ENCODE data around the gene MALSU1. TPM values are rescaled to one million over a fixed set of nuclear protein-coding genes. Genes with fewer than 3 reads are reported as not detected.
A peak's percentile ranks its signal among the peaks of the same experiment; 100 is the strongest.

MALSU1 gene
- total and polyA plus RNA-seq, 2 donors (not counting 1 experiment from before 2014, with no cell fraction given) = 54.8 to 77.6 TPM

DNA sequence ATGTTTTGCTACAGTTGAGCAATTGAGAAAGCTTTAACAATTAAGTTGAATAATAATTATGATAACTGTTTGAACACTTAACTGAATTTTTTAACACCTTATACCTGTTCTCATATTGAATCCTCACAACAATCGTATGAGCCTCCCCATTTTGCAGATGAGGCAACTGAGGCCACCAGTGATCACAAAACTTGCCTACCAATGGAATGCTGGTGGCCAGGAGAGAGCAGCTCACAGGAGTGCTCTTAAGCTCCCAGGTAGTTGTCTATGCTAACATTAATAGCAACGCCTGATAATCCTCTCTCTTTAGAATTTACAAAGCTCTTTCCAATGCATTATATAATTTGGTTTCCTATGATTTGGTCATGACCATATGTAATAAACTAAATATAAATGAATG is 31.0 kb upstream of the MALSU1 start:
- no peak overlapping the region for H2AFZ ChIP-seq (ENCODE audit: low read length)
- H3K4me3 ChIP-seq (replicated peaks in 1 of 4; ENCODE audit: control extremely low read depth in 1 of 4, insufficient read depth in 1 of 4, low read depth in 3 of 4, low read length in 4 of 4) = no peak overlapping the region
- no peaks in the 10 kb centered on the region for H4K20me1 ChIP-seq (ENCODE audit: control insufficient read depth, extremely low read depth, insufficient read depth, low read length)
- no peak overlapping the region for H3K27ac ChIP-seq (ENCODE audit: insufficient read depth, low read length)
- H3K27me3 ChIP-seq (ENCODE audit: control insufficient read depth, insufficient read depth, low read length) = no peaks in the 10 kb centered on the region
- TF ChIP-seq, protein P1, sequence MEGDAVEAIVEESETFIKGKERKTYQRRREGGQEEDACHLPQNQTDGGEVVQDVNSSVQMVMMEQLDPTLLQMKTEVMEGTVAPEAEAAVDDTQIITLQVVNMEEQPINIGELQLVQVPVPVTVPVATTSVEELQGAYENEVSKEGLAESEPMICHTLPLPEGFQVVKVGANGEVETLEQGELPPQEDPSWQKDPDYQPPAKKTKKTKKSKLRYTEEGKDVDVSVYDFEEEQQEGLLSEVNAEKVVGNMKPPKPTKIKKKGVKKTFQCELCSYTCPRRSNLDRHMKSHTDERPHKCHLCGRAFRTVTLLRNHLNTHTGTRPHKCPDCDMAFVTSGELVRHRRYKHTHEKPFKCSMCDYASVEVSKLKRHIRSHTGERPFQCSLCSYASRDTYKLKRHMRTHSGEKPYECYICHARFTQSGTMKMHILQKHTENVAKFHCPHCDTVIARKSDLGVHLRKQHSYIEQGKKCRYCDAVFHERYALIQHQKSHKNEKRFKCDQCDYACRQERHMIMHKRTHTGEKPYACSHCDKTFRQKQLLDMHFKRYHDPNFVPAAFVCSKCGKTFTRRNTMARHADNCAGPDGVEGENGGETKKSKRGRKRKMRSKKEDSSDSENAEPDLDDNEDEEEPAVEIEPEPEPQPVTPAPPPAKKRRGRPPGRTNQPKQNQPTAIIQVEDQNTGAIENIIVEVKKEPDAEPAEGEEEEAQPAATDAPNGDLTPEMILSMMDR (conservative IDR thresholded peaks at IDR 0.05 in 1 of 2, IDR thresholded peaks at IDR 0.05 in 1 of 2; ENCODE audit: low read depth in 1 of 2, low read length in 2 of 2) = no peak
- TF ChIP-seq EZH2 (IDR thresholded peaks at IDR 0.05; ENCODE audit: low read length, missing control alignments) = no peak
- no peaks in the 10 kb centered on the region for H3K36me3 ChIP-seq (ENCODE audit: control insufficient read depth, insufficient read depth, low read length)
- H3K4me2 ChIP-seq (ENCODE audit: extremely low read depth, insufficient read depth, low read length) = no peak overlapping the region
- DNase-seq (ENCODE audit: low read depth in 2 of 2) = no peak
- H3K79me2 ChIP-seq (ENCODE audit: control insufficient read depth, insufficient read depth, low read length) = no peaks in the 10 kb centered on the region
- no peaks in the 10 kb centered on the region for H3K4me1 ChIP-seq (ENCODE audit: control insufficient read depth, extremely low read depth, insufficient read depth, low read length)
- H3K9ac ChIP-seq (ENCODE audit: insufficient read depth, low read length) = no peak overlapping the region
- H3K9me3 ChIP-seq (ENCODE audit: control insufficient read depth, insufficient read depth, low read depth, low read length) = no peaks in the 10 kb centered on the region

DNA sequence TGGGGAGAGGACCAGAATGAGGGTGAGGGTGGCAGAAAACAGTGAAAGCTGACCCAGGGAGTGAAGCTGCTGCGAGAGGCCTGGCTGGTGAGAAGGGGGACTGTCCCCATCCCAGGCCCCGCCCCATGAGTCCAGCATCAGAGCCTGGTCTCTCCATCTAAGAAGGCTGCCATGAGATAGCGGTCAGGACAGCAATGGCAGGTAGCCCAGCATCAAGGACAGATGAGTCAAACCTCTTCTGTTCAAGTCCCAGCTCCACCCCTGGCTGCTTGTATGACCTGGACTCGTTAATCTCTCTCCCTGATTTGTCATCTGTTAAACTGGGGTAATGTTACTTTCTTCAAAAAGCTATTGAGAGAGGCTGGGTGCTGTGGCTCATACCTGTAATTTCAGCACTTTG is 30.4 kb upstream of the MALSU1 start:
- peak in 1 of 2 donors; percentile 37 for DNase-seq (ENCODE audit: low read depth in 2 of 2)
- H3K4me3 ChIP-seq (replicated peaks in 1 of 4; ENCODE audit: control extremely low read depth in 1 of 4, insufficient read depth in 1 of 4, low read depth in 3 of 4, low read length in 4 of 4) = no peak overlapping the region
- H4K20me1 ChIP-seq (ENCODE audit: control insufficient read depth, extremely low read depth, insufficient read depth, low read length) = no peaks in the 10 kb centered on the region
- no peaks in the 10 kb centered on the region for H3K4me1 ChIP-seq (ENCODE audit: control insufficient read depth, extremely low read depth, insufficient read depth, low read length)
- TF ChIP-seq EZH2 (IDR thresholded peaks at IDR 0.05; ENCODE audit: low read length, missing control alignments) = no peak
- TF ChIP-seq, protein P1 (conservative IDR thresholded peaks at IDR 0.05 in 1 of 2, IDR thresholded peaks at IDR 0.05 in 1 of 2; ENCODE audit: low read depth in 1 of 2, low read length in 2 of 2) = no peak
- no peak overlapping the region for H3K4me2 ChIP-seq (ENCODE audit: extremely low read depth, insufficient read depth, low read length)
- no peaks in the 10 kb centered on the region for H3K36me3 ChIP-seq (ENCODE audit: control insufficient read depth, insufficient read depth, low read length)
- no peak overlapping the region for H3K9ac ChIP-seq (ENCODE audit: insufficient read depth, low read length)
- no peak overlapping the region for H3K27ac ChIP-seq (ENCODE audit: insufficient read depth, low read length)
- no peaks in the 10 kb centered on the region for H3K27me3 ChIP-seq (ENCODE audit: control insufficient read depth, insufficient read depth, low read length)
- H2AFZ ChIP-seq (ENCODE audit: low read length) = no peak overlapping the region
- H3K9me3 ChIP-seq (ENCODE audit: control insufficient read depth, insufficient read depth, low read depth, low read length) = no peaks in the 10 kb centered on the region
- no peaks in the 10 kb centered on the region for H3K79me2 ChIP-seq (ENCODE audit: control insufficient read depth, insufficient read depth, low read length)

DNA sequence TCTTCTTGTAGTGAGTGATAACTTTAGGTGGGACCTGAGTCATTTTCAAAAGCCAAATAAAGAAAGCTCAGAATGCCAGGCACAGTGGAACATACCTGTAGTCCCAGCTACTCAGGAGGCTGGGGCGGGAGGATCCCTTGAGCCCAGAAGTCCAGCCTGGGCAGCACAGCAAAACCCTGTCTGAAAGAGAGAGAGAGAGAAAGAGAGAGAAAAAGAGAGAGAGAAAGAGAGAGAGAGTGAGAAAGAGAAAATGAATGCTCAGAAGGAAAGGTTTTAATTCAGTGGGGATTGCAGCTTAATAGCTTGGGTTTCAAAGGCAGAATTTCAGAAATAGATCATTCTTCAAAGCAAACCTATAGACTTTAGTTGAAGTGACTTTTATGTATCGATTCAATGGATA is 26.9 kb upstream of the MALSU1 start:
- Histone ChIP-seq H3K27ac (ENCODE audit: insufficient read depth, low read length) (no peak overlapping the region), H3K4me3 (replicated peaks in 1 of 4; ENCODE audit: control extremely low read depth in 1 of 4, insufficient read depth in 1 of 4, low read depth in 3 of 4, low read length in 4 of 4) (no peak overlapping the region), H3K36me3 (ENCODE audit: control insufficient read depth, insufficient read depth, low read length) (no peaks in the 10 kb centered on the region), H3K9ac (ENCODE audit: insufficient read depth, low read length) (no peak overlapping the region), H3K9me3 (ENCODE audit: control insufficient read depth, insufficient read depth, low read depth, low read length) (no peaks in the 10 kb centered on the region), H3K79me2 (ENCODE audit: control insufficient read depth, insufficient read depth, low read length) (no peaks in the 10 kb centered on the region), H4K20me1 (ENCODE audit: control insufficient read depth, extremely low read depth, insufficient read depth, low read length) (no peaks in the 10 kb centered on the region), H3K4me1 (ENCODE audit: control insufficient read depth, extremely low read depth, insufficient read depth, low read length) (no peaks in the 10 kb centered on the region), H3K4me2 (ENCODE audit: extremely low read depth, insufficient read depth, low read length) (no peak overlapping the region), H3K27me3 (ENCODE audit: control insufficient read depth, insufficient read depth, low read length) (no peaks in the 10 kb centered on the region), H2AFZ (ENCODE audit: low read length) (no peak overlapping the region)
- no peak for DNase-seq (ENCODE audit: low read depth in 2 of 2)
- TF ChIP-seq, protein P1 (conservative IDR thresholded peaks at IDR 0.05 in 1 of 2, IDR thresholded peaks at IDR 0.05 in 1 of 2; ENCODE audit: low read depth in 1 of 2, low read length in 2 of 2) = no peak
- TF ChIP-seq EZH2 (IDR thresholded peaks at IDR 0.05; ENCODE audit: low read length, missing control alignments) = no peak

Measured in fibroblast of lung (primary cell).